ENCODE measurements around the gene AATF. TPM values are rescaled to one million over a fixed set of nuclear protein-coding genes. Genes with fewer than 3 reads are reported as not detected.

AATF gene
- total RNA-seq, 1 experiment from 2014 or later = 61.0 TPM

- Mint-ChIP-seq H3K27ac (peak overlapping the region; percentile 33; the same call in 1 of the 2 replicates), H3K9me3 (no peaks in the 10 kb centered on the region), H3K27me3 (ENCODE audit: low read depth) (no peaks in the 10 kb centered on the region), H3K36me3 (peaks cover 20% of the 10 kb centered on the region), H3K4me3 (no peak overlapping the region), H3K4me1 (peaks cover 64% of the 10 kb centered on the region)
- ChIA-PET POLR2A (interaction anchor here (1.3 kb wide), 1 partner anchor 22 kb away, joined by 3 read pairs; no protein-coding TSS in a partner anchor), CTCF (no interaction called here)
- DNase-seq (ENCODE audit: low spot score) = no peak
- TF ChIP-seq RELA (CRISPR knock-in tag; IDR thresholded peaks at IDR 0.05; ENCODE audit: borderline replicate concordance) (no peak), TEAD4 (CRISPR knock-in tag; IDR thresholded peaks at IDR 0.05) (no peak), ZNF416 (CRISPR knock-in tag; IDR thresholded peaks at IDR 0.05) (no peak), AR (CRISPR knock-in tag; IDR thresholded peaks at IDR 0.05) (no peak), MAX (CRISPR knock-in tag; IDR thresholded peaks at IDR 0.05) (no peak), ZNF219 (CRISPR knock-in tag; IDR thresholded peaks at IDR 0.05; ENCODE audit: borderline replicate concordance) (no peak), ATF6 (CRISPR knock-in tag; IDR thresholded peaks at IDR 0.05) (no peak), SMAD3 (CRISPR knock-in tag; IDR thresholded peaks at IDR 0.05; ENCODE audit: borderline replicate concordance) (no peak), ZNF232 (CRISPR knock-in tag; IDR thresholded peaks at IDR 0.05) (no peak), USF1 (CRISPR knock-in tag; IDR thresholded peaks at IDR 0.05) (no peak), NFATC4 (CRISPR knock-in tag; IDR thresholded peaks at IDR 0.05) (no peak), NR1H2 (CRISPR knock-in tag; IDR thresholded peaks at IDR 0.05) (no peak), ETV6 (CRISPR knock-in tag; IDR thresholded peaks at IDR 0.05) (no peak), SOX15 (CRISPR knock-in tag; IDR thresholded peaks at IDR 0.05) (no peak), NR3C1 (CRISPR knock-in tag; conservative IDR thresholded peaks at IDR 0.05; ENCODE audit: low read depth) (no peak), ATF2 (CRISPR knock-in tag; IDR thresholded peaks at IDR 0.05; ENCODE audit: borderline replicate concordance, low read depth) (no peak), ZNF423 (CRISPR knock-in tag; IDR thresholded peaks at IDR 0.05) (no peak)
- no peak for ATAC-seq
Observed at GRCh38 chr17:37103231-37103630, 154.5 kb downstream of the AATF start.

GRCh38 chr17:37106049-37106448, 157.3 kb downstream of the AATF start:
- ChIA-PET CTCF (interaction anchor here (1.0 kb wide), 1 partner anchor 134 kb away, joined by 3 read pairs; no protein-coding TSS in a partner anchor), POLR2A (no interaction called here)
- Mint-ChIP-seq H3K4me1 (peaks cover 63% of the 10 kb centered on the region), H3K9me3 (no peaks in the 10 kb centered on the region), H3K4me3 (no peak overlapping the region), H3K27me3 (ENCODE audit: low read depth) (no peaks in the 10 kb centered on the region), H3K27ac (peak overlapping the region; percentile 95), H3K36me3 (peaks cover 18% of the 10 kb centered on the region; the same call in 1 of the 2 replicates)
- DNase-seq (ENCODE audit: low spot score) (no peak), ATAC-seq (peak; percentile 10; the same call in 1 of the 2 replicates)
- no peak for TF ChIP-seq ARID4B (CRISPR knock-in tag; IDR thresholded peaks at IDR 0.05; ENCODE audit: borderline replicate concordance)
- TF ChIP-seq ZNF425 (CRISPR knock-in tag; conservative IDR thresholded peaks at IDR 0.05) = no peak
- TF ChIP-seq TEAD4 (CRISPR knock-in tag; IDR thresholded peaks at IDR 0.05) = no peak
- TF ChIP-seq NFE2L1 (CRISPR knock-in tag; IDR thresholded peaks at IDR 0.05) = no peak
- no peak for TF ChIP-seq E2F4 (CRISPR knock-in tag; IDR thresholded peaks at IDR 0.05; ENCODE audit: borderline replicate concordance, low read depth)

All from WTC11 (cell line).